GM23338 (cell line): ENCODE data around the gene ATP8B4.

ENCODE experiments used
- CTCF ChIP-seq, 2 experiments: fragments of 200-600 bp in 1 of 2; sonication (generic) in 1 of 2; conservative IDR thresholded peaks; 2 replicates each; pipeline versions ENCODE4 v1.5.1 to v1.6.1; 2016 to 2017; ENCODE audit warnings: antibody characterized with exemption in 2 of 2, low read depth in 2 of 2, mild to moderate bottlenecking in 2 of 2, moderate library complexity in 1 of 2
- ETS1 ChIP-seq: IDR thresholded peaks from 2 replicates; pipeline ENCODE4 v1.6.1; 2016; ENCODE audit warnings: antibody characterized with exemption
- EZH2 ChIP-seq: fragments of 200-600 bp; sonication (generic); IDR thresholded peaks from one replicate; pipeline ENCODE4 v1.8.0; 2017; ENCODE audit warnings: antibody characterized with exemption, mild to moderate bottlenecking, low read depth; ENCODE audit not compliant: unreplicated experiment
- JUNB ChIP-seq: IDR thresholded peaks from one replicate; pipeline ENCODE4 v1.6.1; 2016; ENCODE audit warnings: antibody characterized with exemption; ENCODE audit not compliant: unreplicated experiment
- NANOG ChIP-seq: IDR thresholded peaks from 2 replicates; pipeline ENCODE4 v1.6.1; 2016; ENCODE audit warnings: antibody characterized with exemption, borderline replicate concordance
- POLR2AphosphoS5 ChIP-seq: IDR thresholded peaks from 2 replicates; pipeline ENCODE4 v1.6.1; 2016; ENCODE audit warnings: antibody characterized with exemption, low read depth
- REST ChIP-seq: IDR thresholded peaks from one replicate; pipeline ENCODE4 v1.6.1; 2018; ENCODE audit warnings: antibody characterized with exemption; ENCODE audit not compliant: unreplicated experiment

- TF ChIP-seq EZH2 = no peak
- no peak for TF ChIP-seq JUNB
- TF ChIP-seq CTCF (conservative IDR thresholded peaks at IDR 0.05; ENCODE audit: low read depth in 2 of 2) = no peak
- TF ChIP-seq ETS1 = no peak
- TF ChIP-seq REST = no peak
- TF ChIP-seq POLR2AphosphoS5 = no peak
- no peak for TF ChIP-seq NANOG
Measured at GRCh38 chr15:50055332-50055731, 63.7 kb downstream of the ATP8B4 start.
